ENCODE results near the gene KCNE5.
"Not testable (repeated sequence)": the region's sequence is repeated elsewhere in the genome, so short reads cannot be mapped to it uniquely, and the experiment has no call there.

Gene KCNE5

GRCh38 chrX:109601486-109601885 is 23.5 kb downstream of the KCNE5 start:
- DNase-seq, result no peak

GRCh38 chrX:109600237-109600651 is 24.7 kb downstream of the KCNE5 start:
- DNase-seq, result no peak

- DNase-seq, result no peak
These were observed 29.0 kb downstream of the KCNE5 start for GRCh38 chrX:109596015-109596414.

- no peak for DNase-seq
These were observed 34.8 kb downstream of the KCNE5 start for GRCh38 chrX:109590176-109590575.

GRCh38 chrX:109585488-109585887 is 39.5 kb downstream of the KCNE5 start:
- DNase-seq, result no peak

- DNase-seq, result no peak
These were observed 46.1 kb downstream of the KCNE5 start for GRCh38 chrX:109578916-109579315.

- DNase-seq, result no peak
These were observed 47.9 kb downstream of the KCNE5 start for GRCh38 chrX:109577055-109577454.

GRCh38 chrX:109576083-109576482 is 48.9 kb downstream of the KCNE5 start:
- DNase-seq, result not testable (repeated sequence)
